Measurements from ENCODE around the gene MIPEP.

The MIPEP gene

GRCh38 chr13:23741879-23742510 is 147.2 kb downstream of the MIPEP start:
- DNase-seq = no peak

GRCh38 chr13:23740002-23740401 is 149.2 kb downstream of the MIPEP start:
- no peak for DNase-seq

- no peak for DNase-seq
Measured at GRCh38 chr13:23739596-23739995, 149.6 kb downstream of the MIPEP start.

- DNase-seq = no peak
Measured at GRCh38 chr13:23736541-23736940, 152.7 kb downstream of the MIPEP start.

GRCh38 chr13:23735329-23735728 is 153.9 kb downstream of the MIPEP start:
- no peak for DNase-seq

- DNase-seq = no peak
Measured at GRCh38 chr13:23731709-23732108, 157.5 kb downstream of the MIPEP start.

DNA sequence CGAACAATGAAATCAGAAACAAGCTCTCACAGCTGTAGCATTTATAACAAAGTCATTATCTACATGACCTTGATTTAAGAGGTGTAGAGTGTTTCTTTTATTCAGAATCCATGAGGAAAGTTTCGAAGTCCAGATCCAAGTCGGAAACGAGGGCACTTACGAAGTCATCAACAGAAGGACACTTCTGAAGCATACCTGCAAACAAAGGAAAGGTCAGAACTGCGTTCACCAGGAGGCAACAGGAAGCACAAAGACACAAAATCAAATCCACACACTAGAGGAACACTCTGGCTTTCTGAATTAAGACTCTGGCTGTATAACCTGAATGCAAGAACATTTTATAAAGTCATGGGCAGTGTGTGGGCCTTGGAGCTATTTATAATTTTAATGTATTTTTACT is 158.9 kb downstream of the MIPEP start:
- no peak for DNase-seq

- DNase-seq = no peak
Measured at GRCh38 chr13:23729531-23729930, 159.7 kb downstream of the MIPEP start.

- DNase-seq = no peak
Measured at GRCh38 chr13:23728807-23729206, 160.4 kb downstream of the MIPEP start.

- DNase-seq = no peak
Measured at GRCh38 chr13:23725922-23726321, 163.3 kb downstream of the MIPEP start.

DNA sequence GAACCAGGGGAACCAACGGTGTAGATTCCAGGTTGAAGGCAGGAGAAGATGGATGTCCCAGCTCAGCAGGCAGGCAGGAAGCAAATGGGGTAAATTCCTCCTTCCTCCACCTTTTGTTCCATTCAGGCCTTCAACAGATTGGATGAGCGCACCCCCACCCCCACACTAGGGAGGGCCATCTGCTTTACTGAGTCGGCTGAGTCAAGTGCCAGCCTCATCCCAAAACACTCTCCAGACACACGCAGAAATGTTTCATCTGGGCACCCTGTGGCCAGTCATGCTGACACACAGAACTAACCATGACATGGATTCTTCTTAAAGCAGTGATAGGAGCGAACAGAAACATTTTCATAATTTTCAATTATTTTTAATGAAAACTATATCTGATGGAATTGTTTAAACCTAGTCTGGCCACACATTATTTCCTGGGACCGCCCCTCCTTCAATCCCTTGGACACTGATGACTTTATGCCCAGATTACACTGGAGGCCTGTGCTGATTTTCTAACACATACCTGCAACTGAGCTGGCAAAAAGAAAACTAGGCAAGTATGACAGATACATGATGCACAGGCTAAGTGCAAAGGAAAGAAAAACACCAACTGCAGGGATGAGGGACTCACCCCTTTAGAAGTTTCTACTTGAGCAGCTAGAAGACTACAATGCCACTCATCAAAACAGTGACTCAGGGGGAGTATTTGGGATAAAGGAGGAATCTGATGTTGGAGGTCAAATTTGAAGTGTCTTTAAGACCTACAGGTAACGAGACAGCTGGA is 164.8 kb downstream of the MIPEP start:
- DNase-seq = no peak

DNA sequence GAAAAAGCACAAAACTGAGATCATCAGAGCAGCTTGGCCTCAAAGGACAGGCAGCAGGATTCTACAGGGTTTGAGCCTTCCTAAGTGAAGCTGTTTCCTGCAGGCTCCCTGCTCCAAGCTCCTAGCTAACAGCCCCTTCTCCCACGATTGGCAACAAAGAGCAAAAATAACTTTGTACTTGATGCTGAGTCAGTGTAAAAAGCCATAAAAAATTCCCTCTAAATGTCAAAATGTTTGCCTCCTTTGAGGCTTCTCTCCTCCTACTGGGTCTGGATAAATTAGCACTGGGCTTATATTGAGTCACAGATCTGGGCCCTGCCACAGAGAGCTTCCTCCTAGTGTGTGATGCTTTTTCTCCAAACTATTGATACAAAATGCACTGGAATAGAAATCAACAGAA is 165.7 kb downstream of the MIPEP start:
- DNase-seq = no peak

GRCh38 chr13:23722726-23723453 is 166.3 kb downstream of the MIPEP start:
- DNase-seq = no peak

DNA sequence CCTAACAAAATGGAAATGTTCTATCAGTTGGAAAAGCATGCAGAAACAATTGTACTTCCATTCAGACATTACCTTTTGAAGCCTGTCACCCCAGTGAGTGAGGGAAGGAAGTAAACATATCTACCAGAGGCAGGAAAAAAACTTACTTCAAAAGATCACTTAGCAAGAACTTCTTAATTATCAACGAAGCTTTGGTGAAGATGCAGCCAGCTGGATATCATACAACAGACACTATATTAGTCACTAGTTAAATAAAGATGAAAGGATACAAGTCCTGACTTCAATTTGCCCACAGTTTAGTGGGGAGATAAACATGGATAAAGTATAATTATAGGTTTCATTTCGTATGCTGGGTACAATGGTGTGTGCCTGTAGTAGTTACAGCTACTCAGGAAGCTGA is 170.2 kb downstream of the MIPEP start:
- DNase-seq = no peak

DNA sequence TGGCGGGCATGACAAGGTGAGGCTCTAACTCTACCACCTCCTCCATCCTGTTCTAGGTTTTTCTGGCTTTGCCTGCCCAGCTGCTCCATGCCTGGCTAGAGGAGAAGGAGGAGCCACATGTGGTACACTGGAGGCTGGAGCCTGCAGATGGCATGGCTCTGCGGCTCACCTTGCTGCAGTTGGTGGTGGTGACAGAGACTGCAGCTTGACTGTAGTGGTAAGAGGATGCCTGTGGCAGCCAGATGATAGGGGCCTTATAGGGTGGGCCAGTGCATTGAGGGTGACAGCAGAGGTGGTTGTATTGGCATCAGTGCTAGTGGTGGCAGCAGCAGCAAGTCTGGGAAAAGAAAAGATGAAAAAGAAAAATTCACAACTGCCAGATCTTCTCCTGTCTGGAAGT is 172.8 kb downstream of the MIPEP start:
- DNase-seq = no peak

GRCh38 chr13:23715762-23716235 is 173.4 kb downstream of the MIPEP start:
- no peak for DNase-seq

DNA sequence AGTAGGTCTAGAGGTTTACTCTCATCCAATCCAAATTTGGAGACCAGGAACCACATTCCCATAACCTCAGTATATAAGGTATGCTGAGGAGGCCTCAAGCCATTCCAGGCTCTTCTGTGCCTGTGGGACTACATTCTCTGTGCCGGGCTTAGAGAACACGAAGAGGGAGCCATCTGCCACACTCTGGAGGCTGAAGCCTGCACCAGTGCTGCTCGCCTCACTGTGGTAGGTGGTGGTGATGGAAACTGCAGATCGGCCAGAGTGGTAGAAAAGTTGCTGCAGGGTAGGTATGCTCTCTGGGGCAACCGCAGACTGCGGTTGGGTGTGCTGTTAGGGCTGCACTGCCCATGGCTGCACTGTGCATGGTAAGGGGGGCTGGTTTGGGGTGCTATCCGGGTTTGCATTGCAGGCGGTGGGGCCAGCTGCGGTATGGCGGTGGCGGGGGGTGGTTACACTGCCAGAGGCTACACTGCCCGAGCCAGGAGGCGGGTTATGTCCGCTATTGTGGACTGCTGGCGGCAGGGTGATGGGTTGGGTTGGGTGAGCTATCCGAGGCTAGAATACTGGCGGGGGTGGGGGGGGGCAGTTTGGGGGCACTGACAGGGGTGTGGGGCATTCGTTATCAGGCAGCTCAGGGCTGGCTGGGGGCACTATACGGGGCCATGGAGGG is 174.0 kb downstream of the MIPEP start:
- no peak for DNase-seq

DNA sequence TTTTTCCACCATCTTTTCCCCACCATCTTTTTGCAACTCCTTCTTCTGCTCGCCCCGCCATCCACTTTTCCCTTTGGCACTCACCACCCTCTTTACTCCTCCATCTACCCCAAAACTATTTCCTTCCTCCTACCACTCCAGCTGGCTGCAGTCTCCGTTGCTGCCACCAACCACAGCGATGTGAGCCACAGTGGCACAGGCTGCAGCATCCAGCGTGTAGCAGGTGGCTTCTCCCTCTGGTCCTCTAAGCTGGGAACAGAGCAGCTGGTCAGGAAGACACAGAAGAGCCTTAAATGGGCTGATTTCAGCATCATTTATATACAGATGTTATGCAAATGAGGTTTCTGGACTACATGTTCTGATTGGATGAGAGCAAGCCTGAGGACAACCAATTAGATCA is 174.5 kb downstream of the MIPEP start:
- DNase-seq = no peak

- DNase-seq = no peak
Measured at GRCh38 chr13:23711355-23711754, 177.8 kb downstream of the MIPEP start.

DNA sequence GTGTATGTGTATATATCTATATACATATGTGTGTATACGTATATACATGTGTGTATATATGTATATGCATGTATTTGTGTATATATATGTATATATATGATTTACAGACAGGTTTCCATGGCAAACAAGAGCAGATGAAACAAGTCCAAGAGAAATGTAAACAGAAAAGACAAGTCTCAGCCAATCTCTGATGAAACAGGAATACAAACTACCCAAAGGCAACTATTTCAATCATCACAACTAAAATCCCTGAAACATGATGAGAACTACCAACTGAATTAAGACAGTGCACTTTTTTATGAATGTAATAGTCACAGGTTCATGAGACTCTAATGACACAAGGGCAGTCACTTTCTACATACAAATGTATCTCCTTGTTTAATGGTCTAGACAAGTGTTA is 178.8 kb downstream of the MIPEP start:
- DNase-seq = no peak

DNA sequence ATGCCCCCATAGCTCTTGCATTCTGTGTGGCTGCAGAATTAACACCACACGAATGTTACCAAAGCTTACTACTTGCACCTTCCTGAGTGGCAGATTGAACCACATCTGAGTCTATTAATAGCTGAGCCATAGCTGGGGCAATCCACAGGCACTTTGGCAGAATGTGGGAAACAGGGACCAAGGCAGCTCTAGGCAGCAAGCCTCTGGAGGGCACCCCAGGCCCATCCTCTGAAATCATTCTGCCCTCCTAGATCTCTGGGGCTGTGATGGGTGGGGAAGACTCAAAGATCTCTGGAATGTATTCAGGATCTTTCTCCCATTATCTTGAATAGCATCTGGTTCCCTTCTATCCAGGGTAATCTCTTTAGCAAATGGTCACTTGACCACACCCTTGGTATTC is 179.7 kb downstream of the MIPEP start:
- DNase-seq = no peak

- no peak for DNase-seq
Measured at GRCh38 chr13:23707674-23708073, 181.5 kb downstream of the MIPEP start.

- no peak for DNase-seq
Measured at GRCh38 chr13:23705583-23705982, 183.6 kb downstream of the MIPEP start.
